ENCODE results near the gene VPS13D.

VPS13D gene

DNA sequence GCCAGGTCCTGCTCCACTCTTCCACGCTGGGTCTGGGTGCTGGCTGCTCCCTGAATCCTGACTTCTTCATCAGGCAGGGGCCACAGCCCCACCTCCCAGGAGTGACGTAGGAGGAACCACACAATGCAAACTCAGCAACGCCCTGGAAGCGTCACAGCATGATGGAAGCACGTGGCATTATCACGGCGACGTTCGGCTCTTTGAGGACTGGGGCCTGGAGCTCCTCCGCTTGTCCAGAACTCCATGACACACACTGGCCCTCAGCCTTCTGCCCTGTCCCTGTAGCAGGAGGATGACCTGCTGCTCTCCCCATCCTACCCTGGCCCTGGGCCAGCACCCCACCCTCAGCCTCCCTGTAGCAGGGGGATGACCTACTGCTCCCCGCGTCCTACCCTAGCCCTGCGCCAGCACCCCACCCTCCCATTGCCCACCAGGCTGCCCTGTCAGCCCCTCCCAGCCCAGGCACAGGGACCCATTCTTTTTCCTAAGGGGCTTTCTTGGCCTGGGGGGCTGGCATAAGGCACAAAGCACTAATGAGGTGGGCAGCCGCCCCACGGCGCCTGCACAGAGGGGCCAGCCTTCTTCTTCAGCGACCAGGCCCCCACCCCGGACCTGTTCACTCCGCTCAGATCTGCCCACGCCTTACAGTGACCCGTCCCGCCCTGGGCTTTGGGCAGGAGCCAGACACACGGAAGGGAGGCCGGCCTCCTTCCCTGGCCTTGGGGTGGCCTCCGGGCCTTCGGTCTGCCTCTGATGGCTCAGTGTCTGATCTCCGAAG lies 322.5 kb downstream of the VPS13D start:
- Histone ChIP-seq H2AFZ (ENCODE audit: low read length) (no peak overlapping the region), H3F3A (ENCODE audit: insufficient read depth, low read length) (no peaks in the 10 kb centered on the region), H3K9ac (ENCODE audit: low read length) (no peak overlapping the region), H3K9me2 (replicated peaks; ENCODE audit: insufficient read depth, low read length) (no peaks in the 10 kb centered on the region), H3K36me3 (replicated peaks; ENCODE audit: insufficient read depth, low read length) (no peaks in the 10 kb centered on the region), H3K4me3 (ENCODE audit: low read length) (no peak overlapping the region), H3K79me2 (ENCODE audit: low read length) (no peaks in the 10 kb centered on the region), H3K4me1 (ENCODE audit: low read length) (no peaks in the 10 kb centered on the region), H3K9me3 (replicated peaks; ENCODE audit: insufficient read depth, low read length) (no peaks in the 10 kb centered on the region), H3K27me3 (replicated peaks; ENCODE audit: insufficient read depth, low read length) (peaks cover 9% of the 10 kb centered on the region; the same call in 1 of the 2 replicates), H3K27ac (ENCODE audit: low read length) (no peak overlapping the region), H4K20me1 (ENCODE audit: insufficient read depth, low read length) (no peaks in the 10 kb centered on the region), H3K4me2 (ENCODE audit: low read depth, low read length) (no peak overlapping the region)
- no peak for DNase-seq
- TF ChIP-seq EZH2phosphoT487 (IDR thresholded peaks at IDR 0.05; ENCODE audit: low read length) (no peak), EZH2 (optimal IDR thresholded peaks at IDR 0.05; ENCODE audit: low read depth, low read length) (no peak)
- TF ChIP-seq, protein P1, sequence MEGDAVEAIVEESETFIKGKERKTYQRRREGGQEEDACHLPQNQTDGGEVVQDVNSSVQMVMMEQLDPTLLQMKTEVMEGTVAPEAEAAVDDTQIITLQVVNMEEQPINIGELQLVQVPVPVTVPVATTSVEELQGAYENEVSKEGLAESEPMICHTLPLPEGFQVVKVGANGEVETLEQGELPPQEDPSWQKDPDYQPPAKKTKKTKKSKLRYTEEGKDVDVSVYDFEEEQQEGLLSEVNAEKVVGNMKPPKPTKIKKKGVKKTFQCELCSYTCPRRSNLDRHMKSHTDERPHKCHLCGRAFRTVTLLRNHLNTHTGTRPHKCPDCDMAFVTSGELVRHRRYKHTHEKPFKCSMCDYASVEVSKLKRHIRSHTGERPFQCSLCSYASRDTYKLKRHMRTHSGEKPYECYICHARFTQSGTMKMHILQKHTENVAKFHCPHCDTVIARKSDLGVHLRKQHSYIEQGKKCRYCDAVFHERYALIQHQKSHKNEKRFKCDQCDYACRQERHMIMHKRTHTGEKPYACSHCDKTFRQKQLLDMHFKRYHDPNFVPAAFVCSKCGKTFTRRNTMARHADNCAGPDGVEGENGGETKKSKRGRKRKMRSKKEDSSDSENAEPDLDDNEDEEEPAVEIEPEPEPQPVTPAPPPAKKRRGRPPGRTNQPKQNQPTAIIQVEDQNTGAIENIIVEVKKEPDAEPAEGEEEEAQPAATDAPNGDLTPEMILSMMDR (IDR thresholded peaks at IDR 0.05; ENCODE audit: low read length): no peak

DNA sequence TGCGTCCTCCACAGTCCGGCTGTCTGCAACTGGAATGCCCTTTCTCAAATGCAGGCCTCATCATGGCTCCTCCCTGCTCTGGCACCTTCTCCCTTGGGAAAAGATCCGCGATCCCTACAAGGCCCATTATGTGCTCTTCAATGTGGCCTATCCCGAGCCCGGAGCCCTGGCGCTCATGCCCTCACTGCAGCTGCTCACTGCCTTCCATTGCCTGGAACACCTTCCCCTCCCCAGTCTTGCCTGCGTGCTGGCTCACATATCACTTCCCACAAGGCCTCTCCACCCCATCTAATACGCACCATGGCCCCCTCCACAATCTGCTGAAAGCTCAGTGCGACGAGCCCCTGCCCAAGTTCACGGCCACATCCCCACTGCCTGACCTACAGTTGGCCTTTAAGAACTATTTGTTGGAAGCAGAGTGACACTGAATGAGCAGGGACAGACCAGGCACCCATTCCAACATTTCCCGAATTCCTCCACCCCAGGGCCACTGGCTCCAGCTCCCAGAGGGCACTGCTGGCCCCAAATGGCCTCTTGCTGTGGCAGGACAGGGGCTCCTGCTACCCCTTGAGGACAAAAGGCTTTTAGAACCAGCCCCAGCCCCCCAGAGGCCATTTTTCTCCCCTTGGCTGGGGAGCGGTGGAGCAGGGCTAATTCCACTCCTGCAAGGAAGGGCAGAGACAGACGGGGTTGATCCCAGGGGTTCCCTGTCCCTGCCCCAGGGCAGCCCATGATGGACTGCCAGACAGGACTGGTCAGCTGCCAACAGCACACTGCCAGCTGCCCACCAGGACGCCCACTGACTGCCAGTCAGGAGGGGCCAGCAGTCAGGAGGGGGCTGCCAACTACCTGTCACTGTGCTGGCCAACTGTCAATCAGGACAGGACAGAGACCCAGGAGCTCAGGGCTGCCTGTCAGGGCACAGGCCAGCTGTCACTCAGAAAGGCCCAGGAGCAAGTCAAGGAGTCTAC lies 323.4 kb downstream of the VPS13D start:
- no peak overlapping the region for H3K9ac ChIP-seq (ENCODE audit: low read length)
- no peak overlapping the region for H3K4me2 ChIP-seq (ENCODE audit: low read depth, low read length)

DNA sequence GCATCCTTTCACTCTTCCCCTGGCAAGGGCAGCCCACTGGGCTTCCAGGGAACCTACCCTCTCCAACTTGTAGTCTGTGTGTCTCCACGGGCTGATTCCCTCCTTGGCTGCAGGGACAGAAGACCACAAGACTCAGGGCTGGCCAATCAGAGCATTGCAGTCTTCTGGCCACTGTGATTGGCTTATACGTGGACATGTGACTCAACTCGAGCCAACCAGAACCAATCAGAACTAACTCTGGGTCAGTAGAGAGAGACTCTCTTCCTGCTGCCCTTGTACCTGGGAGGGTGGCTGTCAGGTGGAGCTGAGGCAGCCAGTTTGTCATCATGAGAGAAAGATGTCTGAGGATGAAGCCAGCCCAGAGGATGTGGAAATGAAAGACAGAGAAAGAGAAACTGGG lies 324.1 kb downstream of the VPS13D start:
- Histone ChIP-seq H3K9ac (ENCODE audit: low read length) (no peak overlapping the region), H2AFZ (ENCODE audit: low read length) (no peak overlapping the region), H3K27ac (ENCODE audit: low read length) (no peak overlapping the region), H3K4me1 (ENCODE audit: low read length) (no peaks in the 10 kb centered on the region), H3K79me2 (ENCODE audit: low read length) (no peaks in the 10 kb centered on the region), H3K27me3 (replicated peaks; ENCODE audit: insufficient read depth, low read length) (peaks cover 6% of the 10 kb centered on the region; the same call in 1 of the 2 replicates), H3K4me2 (ENCODE audit: low read depth, low read length) (no peak overlapping the region), H3K9me3 (replicated peaks; ENCODE audit: insufficient read depth, low read length) (no peaks in the 10 kb centered on the region), H4K20me1 (ENCODE audit: insufficient read depth, low read length) (no peaks in the 10 kb centered on the region), H3K4me3 (ENCODE audit: low read length) (no peak overlapping the region), H3K36me3 (replicated peaks; ENCODE audit: insufficient read depth, low read length) (no peaks in the 10 kb centered on the region), H3K9me2 (replicated peaks; ENCODE audit: insufficient read depth, low read length) (no peaks in the 10 kb centered on the region), H3F3A (ENCODE audit: insufficient read depth, low read length) (no peaks in the 10 kb centered on the region)
- DNase-seq: no peak
- TF ChIP-seq, protein P1 (IDR thresholded peaks at IDR 0.05; ENCODE audit: low read length): no peak
- TF ChIP-seq EZH2phosphoT487 (IDR thresholded peaks at IDR 0.05; ENCODE audit: low read length): no peak
- no peak for TF ChIP-seq EZH2 (optimal IDR thresholded peaks at IDR 0.05; ENCODE audit: low read depth, low read length)

More for the DNA sequence above, 323.4 kb downstream of the VPS13D start:
- no peak for TF ChIP-seq EZH2 (optimal IDR thresholded peaks at IDR 0.05; ENCODE audit: low read depth, low read length)
- TF ChIP-seq, protein P1 (IDR thresholded peaks at IDR 0.05; ENCODE audit: low read length): no peak
- no peak for TF ChIP-seq EZH2phosphoT487 (IDR thresholded peaks at IDR 0.05; ENCODE audit: low read length)
- Histone ChIP-seq H3K4me3 (ENCODE audit: low read length) (no peak overlapping the region), H3F3A (ENCODE audit: insufficient read depth, low read length) (no peaks in the 10 kb centered on the region), H3K27me3 (replicated peaks; ENCODE audit: insufficient read depth, low read length) (peaks cover 9% of the 10 kb centered on the region; the same call in 1 of the 2 replicates), H3K27ac (ENCODE audit: low read length) (no peak overlapping the region), H3K36me3 (replicated peaks; ENCODE audit: insufficient read depth, low read length) (no peaks in the 10 kb centered on the region), H3K9me2 (replicated peaks; ENCODE audit: insufficient read depth, low read length) (no peaks in the 10 kb centered on the region), H3K4me1 (ENCODE audit: low read length) (no peaks in the 10 kb centered on the region), H3K79me2 (ENCODE audit: low read length) (no peaks in the 10 kb centered on the region), H4K20me1 (ENCODE audit: insufficient read depth, low read length) (no peaks in the 10 kb centered on the region), H2AFZ (ENCODE audit: low read length) (no peak overlapping the region), H3K9me3 (replicated peaks; ENCODE audit: insufficient read depth, low read length) (no peaks in the 10 kb centered on the region)
- no peak for DNase-seq
